HL-60 (cell line): ENCODE results near the gene RIBC2.
"Not testable (repeated sequence)": the region's sequence is repeated elsewhere in the genome, so short reads cannot be mapped to it uniquely, and the experiment has no call there.

Experiments
- DNase-seq, 2 experiments: peaks; one replicate each; pipeline ENCODE4 v3.0.0-alpha.2; 2010 to 2020; ENCODE audit warnings: low read depth in 1 of 2, low spot score in 1 of 2
- H3K27ac ChIP-seq: fragments of 250-450 bp; sonication (Bioruptor Pico); replicated peaks from 2 replicates; pipeline ENCODE4 v1.5.1; 2020; ENCODE audit warnings: mild to moderate bottlenecking, moderate library complexity
- H3K27me3 ChIP-seq: fragments of 250-450 bp; sonication (Bioruptor Pico); 2 replicates; pipeline ENCODE4 v1.5.1; 2021; ENCODE audit warnings: mild to moderate bottlenecking, moderate library complexity; ENCODE audit not compliant: insufficient read depth, poor library complexity, severe bottlenecking
- H3K4me3 ChIP-seq: replicated peaks from 2 replicates; pipeline ENCODE4 v1.5.1; 2011; ENCODE audit warnings: mild to moderate bottlenecking, control low read depth, low read length; ENCODE audit not compliant: insufficient read depth
- CTCF ChIP-seq: IDR thresholded peaks from one replicate; pipeline ENCODE4 v1.5.1; 2011; ENCODE audit warnings: low read length, control low read depth, inconsistent platforms; ENCODE audit not compliant: insufficient read depth
- GABPA ChIP-seq: IDR thresholded peaks from 2 replicates; pipeline ENCODE4 v1.6.1; 2012; ENCODE audit warnings: low read depth
- POLR2AphosphoS5 ChIP-seq: IDR thresholded peaks from 2 replicates; pipeline ENCODE4 v1.6.1; 2012; ENCODE audit warnings: low read depth
- REST ChIP-seq: IDR thresholded peaks from 2 replicates; pipeline ENCODE4 v1.6.1; 2012; ENCODE audit warnings: low read depth; ENCODE audit not compliant: insufficient replicate concordance
- SPI1 ChIP-seq: IDR thresholded peaks from 2 replicates; pipeline ENCODE4 v1.6.1; 2012; ENCODE audit warnings: low read depth, mild to moderate bottlenecking, borderline replicate concordance

RIBC2 gene

GRCh38 chr22:45435544-45436139, 22.1 kb downstream of the RIBC2 start:
- TF ChIP-seq REST (no peak), SPI1 (peak; percentile 49; the same call in 1 of the 2 replicates), POLR2AphosphoS5 (no peak), GABPA (no peak), CTCF (peak; percentile 94)
- DNase-seq, result peak; percentile 80 to 89
- no peak overlapping the region for H3K4me3 ChIP-seq
- H3K27me3 ChIP-seq, result peaks cover under 1% of the 10 kb centered on the region
- H3K27ac ChIP-seq, result no peak overlapping the region

GRCh38 chr22:45436871-45437517, 23.5 kb downstream of the RIBC2 start:
- not testable (repeated sequence) for H3K27me3 ChIP-seq, H3K27ac ChIP-seq
- DNase-seq, result peak in 1 of 2 experiments; percentile 53

GRCh38 chr22:45438336-45438735, 24.8 kb downstream of the RIBC2 start:
- Histone ChIP-seq H3K4me3 (no peak overlapping the region), H3K27me3 (peaks cover 4% of the 10 kb centered on the region), H3K27ac (no peak overlapping the region)
- DNase-seq, result no peak
- TF ChIP-seq CTCF (no peak), REST (no peak), SPI1 (no peak), POLR2AphosphoS5 (no peak), GABPA (no peak)

More at GRCh38 chr22:45436871-45437517, 23.5 kb downstream of the RIBC2 start:
- not testable (repeated sequence) for H3K4me3 ChIP-seq

- H3K4me3 ChIP-seq, H3K27me3 ChIP-seq, DNase-seq, H3K27ac ChIP-seq: not testable (repeated sequence)
- TF ChIP-seq SPI1, result peak; percentile 33; the same call in 1 of the 2 replicates
These were observed 27.2 kb downstream of the RIBC2 start for GRCh38 chr22:45440688-45441087.
